ENCODE results near the gene TSLP. TPM values are rescaled to one million over a fixed set of nuclear protein-coding genes. Genes with fewer than 3 reads are reported as not detected.

TSLP gene
- polyA plus RNA-seq, 3 donors = 0.11 TPM; not detected in 2

GRCh38 chr5:111117136-111117535, 45.6 kb downstream of the TSLP start:
- Histone ChIP-seq H3K4me3 (replicated peaks in 1 of 3; ENCODE audit: low read depth in 2 of 3, low read length in 3 of 3) (no peak overlapping the region), H3K9ac (ENCODE audit: insufficient read depth, low read length, poor library complexity, severe bottlenecking) (no peak overlapping the region), H3K79me2 (ENCODE audit: insufficient read depth, low read length) (no peaks in the 10 kb centered on the region), H2AFZ (ENCODE audit: insufficient read depth, low read depth, low read length, poor library complexity, severe bottlenecking) (no peak overlapping the region), H3K4me2 (replicated peaks; ENCODE audit: extremely low read depth, low read length, poor library complexity, severe bottlenecking) (no peak overlapping the region), H3K27me3 (ENCODE audit: control insufficient read depth in 2 of 2, insufficient read depth in 2 of 2, low read length in 2 of 2) (no peaks in the 10 kb centered on the region), H3K27ac (ENCODE audit: low read depth in 1 of 2, low read length in 2 of 2) (no peak overlapping the region), H3K36me3 (replicated peaks in 1 of 2; ENCODE audit: control insufficient read depth in 1 of 2, insufficient read depth in 2 of 2, low read length in 2 of 2) (peaks cover 66 to 74% of the 10 kb centered on the region in 2 donors), H3K4me1 (ENCODE audit: control insufficient read depth in 1 of 2, insufficient read depth in 2 of 2, low read length in 2 of 2) (peaks cover 13 to 17% of the 10 kb centered on the region in 2 donors), H4K20me1 (ENCODE audit: insufficient read depth, low read length) (no peaks in the 10 kb centered on the region), H3K9me3 (replicated peaks in 1 of 2; ENCODE audit: control insufficient read depth in 1 of 2, insufficient read depth in 1 of 2, low read length in 2 of 2) (no peaks in the 10 kb centered on the region)
- H3K9me3 Mint-ChIP-seq = no peaks in the 10 kb centered on the region
- H3K4me3 Mint-ChIP-seq = no peak overlapping the region
- H3K4me1 Mint-ChIP-seq = peaks cover 18% of the 10 kb centered on the region
- DNase-seq = no peak
- 100% methylated on average over 1 of the region's 1 CpG for WGBS (ENCODE audit: insufficient coverage)
- no peaks in the 10 kb centered on the region for H3K27me3 Mint-ChIP-seq (ENCODE audit: low read depth in 3 of 3)
- intact Hi-C loops (cut with micrococcal nuclease) = no loop called here
- no peak for TF ChIP-seq CTCF (IDR thresholded peaks at IDR 0.05)
- H3K36me3 Mint-ChIP-seq = peaks cover 50 to 55% of the 10 kb centered on the region in 2 donors
- H3K27ac Mint-ChIP-seq = peak overlapping the region in 2 of 7 donors; percentile 27 to 49

- no CpG with 5 or more reads among the region's 2 CpGs for WGBS (ENCODE audit: insufficient coverage)
- no peak overlapping the region for H3K9ac ChIP-seq (ENCODE audit: insufficient read depth, low read length, poor library complexity, severe bottlenecking)
- no peaks in the 10 kb centered on the region for H4K20me1 ChIP-seq (ENCODE audit: insufficient read depth, low read length)
- H3K4me1 ChIP-seq (ENCODE audit: control insufficient read depth in 1 of 2, insufficient read depth in 2 of 2, low read length in 2 of 2) = peaks cover 13 to 17% of the 10 kb centered on the region in 2 donors
- H3K4me2 ChIP-seq (replicated peaks; ENCODE audit: extremely low read depth, low read length, poor library complexity, severe bottlenecking) = no peak overlapping the region
- TF ChIP-seq CTCF (IDR thresholded peaks at IDR 0.05) = no peak
- Mint-ChIP-seq H3K27ac (no peak overlapping the region), H3K9me3 (no peaks in the 10 kb centered on the region), H3K36me3 (peaks cover 49 to 53% of the 10 kb centered on the region in 2 donors), H3K4me3 (no peak overlapping the region), H3K4me1 (peaks cover 18% of the 10 kb centered on the region), H3K27me3 (ENCODE audit: low read depth in 3 of 3) (no peaks in the 10 kb centered on the region)
- H3K9me3 ChIP-seq (replicated peaks in 1 of 2; ENCODE audit: control insufficient read depth in 1 of 2, insufficient read depth in 1 of 2, low read length in 2 of 2) = no peaks in the 10 kb centered on the region
- H3K27me3 ChIP-seq (ENCODE audit: control insufficient read depth in 2 of 2, insufficient read depth in 2 of 2, low read length in 2 of 2) = no peaks in the 10 kb centered on the region
- H3K79me2 ChIP-seq (ENCODE audit: insufficient read depth, low read length) = no peaks in the 10 kb centered on the region
- no peak overlapping the region for H3K27ac ChIP-seq (ENCODE audit: low read depth in 1 of 2, low read length in 2 of 2)
- no peak overlapping the region for H2AFZ ChIP-seq (ENCODE audit: insufficient read depth, low read depth, low read length, poor library complexity, severe bottlenecking)
- no peak for DNase-seq
- intact Hi-C loops (cut with micrococcal nuclease) = no loop called here
- H3K36me3 ChIP-seq (replicated peaks in 1 of 2; ENCODE audit: control insufficient read depth in 1 of 2, insufficient read depth in 2 of 2, low read length in 2 of 2) = peaks cover 71 to 76% of the 10 kb centered on the region in 2 donors
- no peak overlapping the region for H3K4me3 ChIP-seq (replicated peaks in 1 of 3; ENCODE audit: low read depth in 2 of 3, low read length in 3 of 3)
Measured at GRCh38 chr5:111119221-111119620, 47.7 kb downstream of the TSLP start.

Data from CD14-positive monocyte (primary cell).